K562 (cell line): ENCODE results near the gene CADM2. TPM values are rescaled to one million over a fixed set of nuclear protein-coding genes. Genes with fewer than 3 reads are reported as not detected.

Source experiments
- ATAC-seq: fragments of 200-7000 bp; cut with Tn5 transposase; 3 replicates; pipeline ENCODE4 v1.9.1; 2020; ENCODE audit warnings: moderate library complexity
- BruUV-seq: library from RNA; stranded (reverse); fragments of 400-500 nt; replicated peaks from 2 replicates; lab custom pipeline; 2021; lab: Mats Ljungman, UMichigan
- CTCF ChIA-PET: fragments of 300-600 bp; formaldehyde crosslinking; extraction: SDS; loops from one replicate; lab custom pipeline; 2021; ENCODE audit warnings: low intra/inter-chr PET ratio; lab: Yijun Ruan, JAX
- POLR2A ChIA-PET: fragments of 300-600, 350-650 bp; sonication (Branson Sonifier 250); formaldehyde crosslinking; extraction: SDS; loops from one replicate; lab custom pipeline; 2021; ENCODE audit warnings: antibody characterized with exemption, inconsistent platforms; lab: Yijun Ruan, JAX
- DNase-seq, 4 experiments: peaks; one replicate each; pipeline versions ENCODE4 v3.0.0 to v3.0.0-alpha.2; 2011 to 2018; ENCODE audit warnings: low spot score in 3 of 4, mixed read lengths in 3 of 4; ENCODE audit errors: extremely low read depth in 1 of 4
- FAIRE-seq: peaks from 2 replicates; lab custom pipeline; 2011; peaks lifted over from hg19 to GRCh38; lab: Jason Lieb, UNC
- H2AFZ ChIP-seq: 2 replicates; pipeline ENCODE4 v1.6.0; 2011; ENCODE audit warnings: low read depth, low read length, control low read depth, inconsistent platforms
- H3K27ac ChIP-seq: fragments of 200-600 bp; 3 replicates; pipeline ENCODE4 v1.8.0; 2011; ENCODE audit warnings: low read depth, mild to moderate bottlenecking, control low read depth, inconsistent platforms, low read length, moderate library complexity, mixed read lengths; ENCODE audit errors: extremely low read depth
- H3K27me3 ChIP-seq, 2 experiments: fragments of 300-600 bp in 1 of 2; 2 replicates in 1 of 2; 3 replicates in 1 of 2; pipeline versions ENCODE4 v1.6.0 to v1.8.0; 2011; ENCODE audit warnings: inconsistent platforms in 2 of 2, low read length in 2 of 2, mild to moderate bottlenecking in 1 of 2, mixed read lengths in 1 of 2, moderate library complexity in 1 of 2; ENCODE audit not compliant: control insufficient read depth in 2 of 2, insufficient read depth in 2 of 2
- H3K36me3 ChIP-seq: fragments of 300-600 bp; 3 replicates; pipeline ENCODE4 v1.8.0; 2011; ENCODE audit warnings: mild to moderate bottlenecking, low read length, inconsistent platforms; ENCODE audit not compliant: control insufficient read depth, insufficient read depth
- H3K4me1 ChIP-seq, 2 experiments: fragments of 200-600 bp in 1 of 2; replicated peaks in 1 of 2; 2 replicates in 1 of 2; 3 replicates in 1 of 2; pipeline versions ENCODE4 v1.5.1 to v1.8.0; 2011; ENCODE audit warnings: inconsistent platforms in 2 of 2, low read length in 2 of 2, mild to moderate bottlenecking in 1 of 2, mixed read lengths in 1 of 2, moderate library complexity in 1 of 2; ENCODE audit not compliant: control insufficient read depth in 2 of 2, insufficient read depth in 2 of 2
- H3K4me2 ChIP-seq: 2 replicates; pipeline ENCODE4 v1.6.1; 2011; ENCODE audit warnings: low read length, control low read depth, inconsistent platforms, mixed read lengths; ENCODE audit not compliant: insufficient read depth
- H3K4me3 ChIP-seq: fragments of 200-600 bp; sonication (generic), shearing (Covaris generic); 2 replicates; pipeline ENCODE4 v1.5.1; 2016; ENCODE audit warnings: control low read depth, inconsistent platforms
- H3K79me2 ChIP-seq: fragments of 200-600 bp; 3 replicates; pipeline ENCODE4 v1.8.0; 2011; ENCODE audit warnings: low read length, inconsistent platforms; ENCODE audit not compliant: control insufficient read depth, insufficient read depth
- H3K9ac ChIP-seq, 2 experiments: 2 replicates each; pipeline versions ENCODE4 v1.6.0 to v1.6.1; 2011; ENCODE audit warnings: low read depth in 2 of 2, low read length in 2 of 2, control low read depth in 1 of 2, inconsistent platforms in 1 of 2, mild to moderate bottlenecking in 1 of 2, mixed read lengths in 1 of 2; ENCODE audit not compliant: insufficient read depth in 1 of 2
- H3K9me1 ChIP-seq: one replicate; pipeline ENCODE4 v1.6.0; 2011; ENCODE audit warnings: inconsistent platforms, mild to moderate bottlenecking, low read length, moderate library complexity; ENCODE audit not compliant: control insufficient read depth, insufficient read depth
- H3K9me3 ChIP-seq: replicated peaks from 2 replicates; pipeline ENCODE4 v1.5.1; 2011; ENCODE audit warnings: low read depth, low read length, inconsistent platforms; ENCODE audit not compliant: control insufficient read depth, insufficient read depth
- H4K20me1 ChIP-seq: replicated peaks from 2 replicates; pipeline ENCODE4 v1.6.1; 2011; ENCODE audit warnings: low read length, inconsistent platforms, mixed read lengths; ENCODE audit not compliant: control insufficient read depth, insufficient read depth
- ETV5 ChIP-seq: sonication (generic); formaldehyde crosslinking; IDR thresholded peaks from 2 replicates; pipeline ENCODE4 v1.4.0; 2020; ENCODE audit warnings: low read depth, mild to moderate bottlenecking, missing genetic modification reagents
- FOXJ2 ChIP-seq: fragments of 200-800 bp; sonication (Bioruptor generic); IDR thresholded peaks from 2 replicates; pipeline ENCODE4 v1.6.1; 2016; ENCODE audit warnings: missing genetic modification characterization, missing compliant biosample characterization
- HNRNPH1 ChIP-seq: fragments of 200-400 bp; formaldehyde crosslinking; optimal IDR thresholded peaks from 2 replicates; pipeline ENCODE3; 2017; ENCODE audit warnings: low read depth, mild to moderate bottlenecking, low read length, moderate library complexity
- KLF1 ChIP-seq: fragments of 450-650 bp; IDR thresholded peaks from 2 replicates; pipeline ENCODE4 v1.6.1; 2016; ENCODE audit warnings: missing genetic modification characterization, missing compliant biosample characterization
- NR2F6 ChIP-seq: fragments of 450-650 bp; formaldehyde crosslinking; IDR thresholded peaks from 2 replicates; pipeline ENCODE4 v1.4.0; 2020; ENCODE audit warnings: mild to moderate bottlenecking
- PRMT5 ChIP-seq: sonication (generic); formaldehyde crosslinking; IDR thresholded peaks from 2 replicates; pipeline ENCODE4 v1.5.0; 2020; ENCODE audit warnings: missing genetic modification reagents
- SRSF7 ChIP-seq: fragments of 200-400 bp; formaldehyde crosslinking; optimal IDR thresholded peaks from 2 replicates; pipeline ENCODE3; 2017; ENCODE audit warnings: mild to moderate bottlenecking, low read depth, low read length
- STAT5B ChIP-seq: fragments of 250-450 bp; sonication (Bioruptor Pico); IDR thresholded peaks from 2 replicates; pipeline ENCODE4 v1.8.0; 2021; ENCODE audit warnings: mild to moderate bottlenecking, inconsistent platforms
- TAL1 ChIP-seq: fragments of 450-650 bp; IDR thresholded peaks from 2 replicates; pipeline ENCODE4 v1.6.1; 2016; ENCODE audit warnings: mild to moderate bottlenecking
- TARDBP ChIP-seq: fragments of 450-650 bp; IDR thresholded peaks from 2 replicates; pipeline ENCODE4 v1.6.1; 2016
- ZHX1 ChIP-seq: fragments of 150-350 bp; conservative IDR thresholded peaks from 2 replicates; pipeline ENCODE4 v1.6.1; 2014; ENCODE audit warnings: low read length
- ZNF133 ChIP-seq: fragments of 250-450 bp; sonication (Bioruptor Pico); IDR thresholded peaks from 2 replicates; pipeline ENCODE4 v1.4.0; 2020; ENCODE audit warnings: mild to moderate bottlenecking
- ZNF146 ChIP-seq: IDR thresholded peaks from one replicate; pipeline ENCODE4 v1.6.1; 2018; ENCODE audit warnings: missing compliant biosample characterization; ENCODE audit not compliant: unreplicated experiment
- ZNF589 ChIP-seq: fragments of 200-800 bp; sonication (Bioruptor generic); IDR thresholded peaks from 2 replicates; pipeline ENCODE4 v1.6.1; 2016; ENCODE audit warnings: low read depth, missing genetic modification characterization, missing compliant biosample characterization
- ZNF696 ChIP-seq: fragments of 250-450 bp; sonication (Bioruptor Pico); conservative IDR thresholded peaks from 2 replicates; pipeline ENCODE4 v1.4.0; 2020; ENCODE audit warnings: mild to moderate bottlenecking, moderate library complexity
- WGBS: fragments of 100-300 bp; shearing (Covaris generic); methylation state at CpG from one replicate; pipeline ENCODE4 v1.1.6; 2016; ENCODE audit warnings: low coverage, mixed read lengths; ENCODE audit not compliant: insufficient coverage; ENCODE audit errors: missing lambda C conversion rate; 5-methylcytosine and 5-hydroxymethylcytosine counted together
- in situ Hi-C: fragments of 300-500 bp; cut with MboI; formaldehyde crosslinking; loops from 4 replicates; pipeline ENCODE4 v1.15.0; 2018; ENCODE audit warnings: inconsistent platforms, mixed read lengths
- intact Hi-C: fragments of 100-400 bp; cut with micrococcal nuclease; formaldehyde crosslinking; loops from 2 replicates; pipeline ENCODE4 v1.14.2; 2022
- polyA plus RNA-seq, 8 experiments: library from polyadenylated mRNA; depleted of rRNA in 4 of 8; stranded (reverse) in 5 of 8; unstranded in 3 of 8; fragments of >200 nt; fragmentation: Nextera tagmentation in 2 of 8; fragmentation: Illumina TruSeq in 1 of 8; extraction: Ambion mirVana in 2 of 8; extraction: Trizol in 1 of 8; gene quantifications; 2 replicates each; pipeline versions ENCODE4 v1.2.1 to v1.2.3, GENCODE V29; 2011 to 2014; ENCODE audit warnings: inconsistent platforms in 1 of 8, missing spikeins in 1 of 8
- total RNA-seq, 7 experiments: library from RNA; depleted of rRNA in 6 of 7; stranded (reverse); fragments of >200 nt in 6 of 7; fragmentation: Illumina TruSeq in 2 of 7; extraction: Trizol in 2 of 7; gene quantifications; 2 replicates each; pipeline versions ENCODE4 v1.2.1 to v1.2.3, GENCODE V29; 2011 to 2021; ENCODE audit warnings: low replicate concordance in 1 of 7

CADM2 gene
- total and polyA plus RNA-seq, 9 of the 15 experiments (the other 6 are each of a cell fraction or from before 2014, with no cell fraction given): 0.11 to 3.2 (median 0.95) TPM

- no peak for TF ChIP-seq HNRNPH1
- no peak for TF ChIP-seq ZNF146 (CRISPR knock-in tag)
Observed at GRCh38 chr3:85525264-85525663, 566.5 kb downstream of the CADM2 start (continued).

GRCh38 chr3:85533586-85533985 lies 574.8 kb downstream of the CADM2 start:
- intact Hi-C loops: no loop called here
- no peaks in the 10 kb centered on the region for H3K79me2 ChIP-seq
- no peak overlapping the region for H2AFZ ChIP-seq
- H3K4me3 ChIP-seq: no peak overlapping the region
- DNase-seq (no peak), FAIRE-seq (no peak), ATAC-seq (no peak)
- in situ Hi-C loops: no loop called here
- ChIA-PET POLR2A (no interaction called here), CTCF (no interaction called here)
- no peak overlapping the region for H3K27ac ChIP-seq
- no peak for TF ChIP-seq STAT5B (CRISPR knock-in tag)
- TF ChIP-seq ZNF589 (CRISPR knock-in tag): no peak
- no peak for TF ChIP-seq KLF1
- TF ChIP-seq TAL1: no peak
- TF ChIP-seq ETV5: no peak
- TF ChIP-seq ZHX1: no peak
- TF ChIP-seq ZNF696 (CRISPR knock-in tag): no peak
- no peak for TF ChIP-seq ZNF133 (CRISPR knock-in tag)
- TF ChIP-seq FOXJ2 (tag): no peak
- no peak for TF ChIP-seq SRSF7
- TF ChIP-seq PRMT5: no peak
- no peak for TF ChIP-seq TARDBP
- no peak for TF ChIP-seq NR2F6 (CRISPR knock-in tag)
- no peaks in the 10 kb centered on the region for H3K9me3 ChIP-seq
- no peaks in the 10 kb centered on the region for H4K20me1 ChIP-seq
- H3K4me2 ChIP-seq: no peak overlapping the region
- no peaks in the 10 kb centered on the region for H3K36me3 ChIP-seq
- no TSS peak for BruUV-seq
- H3K9me1 ChIP-seq: no peaks in the 10 kb centered on the region
- H3K9ac ChIP-seq: no peak overlapping the region
- H3K27me3 ChIP-seq: no peaks in the 10 kb centered on the region
- 32% methylated on average over 2 of the region's 2 CpGs for WGBS
- no peaks in the 10 kb centered on the region for H3K4me1 ChIP-seq
